AG09309 (cell line): ENCODE results near the gene SCMH1.

ENCODE experiments used
- DNase-seq: peaks from one replicate; pipeline ENCODE4 v3.0.0-alpha.2; 2010; ENCODE audit warnings: low read depth
- H3K4me3 ChIP-seq: 2 replicates; pipeline ENCODE4 v1.5.1; 2011; ENCODE audit warnings: mild to moderate bottlenecking, low read depth, low read length, moderate library complexity; ENCODE audit not compliant: control insufficient read depth
- TF ChIP-seq, protein P1 (sequence below): IDR thresholded peaks from 2 replicates; pipeline ENCODE4 v1.5.1; 2011; ENCODE audit warnings: mild to moderate bottlenecking, low read depth, low read length, inconsistent platforms; ENCODE audit not compliant: insufficient read depth, control insufficient read depth; ENCODE audit errors: missing control alignments

The SCMH1 gene

DNA sequence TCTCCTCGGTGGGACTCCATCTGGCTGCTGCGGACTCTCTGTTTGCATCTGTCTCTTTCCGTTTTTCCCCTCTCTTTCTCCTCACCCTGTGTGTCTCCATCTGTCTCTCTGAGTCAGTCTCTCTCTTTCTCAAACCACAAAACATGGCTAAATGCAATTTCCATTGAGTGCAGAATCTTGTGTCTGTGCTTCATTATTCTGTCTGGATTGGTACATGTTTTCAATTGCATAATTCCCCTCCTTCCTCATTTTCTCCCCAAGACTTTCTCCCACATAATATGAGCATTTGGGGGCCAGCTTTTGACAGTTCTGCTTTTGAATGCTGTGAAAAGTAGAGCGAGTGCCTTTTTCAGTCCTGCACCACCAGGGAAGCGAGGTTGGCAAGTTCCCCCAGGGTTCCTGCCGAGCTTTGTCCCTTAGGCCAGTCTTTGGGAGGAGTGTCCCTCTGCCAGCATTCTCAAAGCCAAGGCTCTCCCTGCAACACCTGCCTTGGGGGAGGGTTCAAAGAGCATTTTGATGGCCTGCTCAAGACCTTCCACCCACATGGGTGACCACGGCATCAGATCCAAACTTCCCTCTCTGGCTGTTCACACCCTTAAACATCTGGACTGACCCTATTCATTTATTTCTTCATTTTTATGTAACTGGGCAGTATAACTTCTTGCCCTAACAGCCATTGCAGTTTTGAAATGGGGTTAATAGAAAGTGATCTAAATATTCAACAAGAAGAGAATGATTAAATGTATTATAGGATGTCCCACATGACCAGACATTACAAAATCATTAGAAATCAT is 32.8 kb upstream of the SCMH1 start:
- no peak overlapping the region for H3K4me3 ChIP-seq
- DNase-seq: peak; percentile 8
- TF ChIP-seq, protein P1, sequence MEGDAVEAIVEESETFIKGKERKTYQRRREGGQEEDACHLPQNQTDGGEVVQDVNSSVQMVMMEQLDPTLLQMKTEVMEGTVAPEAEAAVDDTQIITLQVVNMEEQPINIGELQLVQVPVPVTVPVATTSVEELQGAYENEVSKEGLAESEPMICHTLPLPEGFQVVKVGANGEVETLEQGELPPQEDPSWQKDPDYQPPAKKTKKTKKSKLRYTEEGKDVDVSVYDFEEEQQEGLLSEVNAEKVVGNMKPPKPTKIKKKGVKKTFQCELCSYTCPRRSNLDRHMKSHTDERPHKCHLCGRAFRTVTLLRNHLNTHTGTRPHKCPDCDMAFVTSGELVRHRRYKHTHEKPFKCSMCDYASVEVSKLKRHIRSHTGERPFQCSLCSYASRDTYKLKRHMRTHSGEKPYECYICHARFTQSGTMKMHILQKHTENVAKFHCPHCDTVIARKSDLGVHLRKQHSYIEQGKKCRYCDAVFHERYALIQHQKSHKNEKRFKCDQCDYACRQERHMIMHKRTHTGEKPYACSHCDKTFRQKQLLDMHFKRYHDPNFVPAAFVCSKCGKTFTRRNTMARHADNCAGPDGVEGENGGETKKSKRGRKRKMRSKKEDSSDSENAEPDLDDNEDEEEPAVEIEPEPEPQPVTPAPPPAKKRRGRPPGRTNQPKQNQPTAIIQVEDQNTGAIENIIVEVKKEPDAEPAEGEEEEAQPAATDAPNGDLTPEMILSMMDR: no peak

DNA sequence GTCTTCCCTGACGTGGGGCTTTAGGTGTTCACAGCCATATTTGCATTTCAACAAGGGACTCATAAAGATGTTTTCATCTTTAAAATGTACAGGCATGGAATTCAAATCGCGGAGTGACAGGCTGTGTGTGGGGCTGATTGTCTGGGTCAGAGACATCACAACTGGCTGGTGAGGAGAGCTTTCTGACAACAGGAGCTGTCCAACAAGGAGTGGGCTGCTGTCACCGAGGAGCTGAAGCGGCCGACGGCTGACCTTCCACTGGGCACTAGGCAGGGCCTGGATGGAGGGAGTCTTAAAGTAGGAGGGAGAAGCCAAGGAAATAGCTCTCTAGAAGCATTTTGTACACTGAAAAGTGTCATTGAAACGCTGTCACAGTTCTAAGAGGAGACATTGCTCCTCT is 30.5 kb upstream of the SCMH1 start:
- H3K4me3 ChIP-seq: no peak overlapping the region
- no peak for DNase-seq
- TF ChIP-seq, protein P1: no peak

DNA sequence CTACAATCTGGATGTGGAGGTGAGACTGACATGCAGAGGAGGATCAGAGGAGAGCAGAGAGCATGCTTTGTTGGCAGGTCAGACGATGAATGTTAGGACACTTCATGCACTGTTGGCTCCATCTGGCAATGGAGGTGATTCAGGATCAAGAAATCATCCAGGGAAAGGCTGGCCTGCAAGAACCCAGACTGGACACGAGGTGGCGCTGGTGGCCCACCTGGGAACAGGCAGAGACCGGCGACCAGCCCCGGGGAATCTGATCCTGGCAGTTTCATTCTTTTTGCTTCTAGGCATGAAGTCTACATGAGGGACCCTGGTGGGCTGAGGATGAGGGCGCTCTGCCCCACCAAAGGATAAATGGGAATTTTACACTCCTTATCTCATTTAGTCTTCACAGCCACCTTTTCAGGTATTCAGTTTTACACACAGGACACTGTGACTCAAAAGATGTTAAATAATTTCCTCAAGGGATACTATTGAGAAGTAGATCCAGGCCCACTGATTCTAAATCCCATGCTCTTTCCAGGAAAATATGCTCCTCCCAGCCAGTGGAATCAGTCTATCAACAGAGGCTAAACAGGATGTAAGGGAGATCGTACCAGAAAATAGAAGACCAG is 26.2 kb upstream of the SCMH1 start:
- TF ChIP-seq, protein P1: peak; percentile 99

GRCh38 chr1:41261926-41262618 is 20.0 kb upstream of the SCMH1 start:
- no peak for DNase-seq
- TF ChIP-seq, protein P1: no peak
- no peak overlapping the region for H3K4me3 ChIP-seq

More for the DNA sequence above, 26.2 kb upstream of the SCMH1 start:
- DNase-seq: no peak
- H3K4me3 ChIP-seq: no peak overlapping the region

DNA sequence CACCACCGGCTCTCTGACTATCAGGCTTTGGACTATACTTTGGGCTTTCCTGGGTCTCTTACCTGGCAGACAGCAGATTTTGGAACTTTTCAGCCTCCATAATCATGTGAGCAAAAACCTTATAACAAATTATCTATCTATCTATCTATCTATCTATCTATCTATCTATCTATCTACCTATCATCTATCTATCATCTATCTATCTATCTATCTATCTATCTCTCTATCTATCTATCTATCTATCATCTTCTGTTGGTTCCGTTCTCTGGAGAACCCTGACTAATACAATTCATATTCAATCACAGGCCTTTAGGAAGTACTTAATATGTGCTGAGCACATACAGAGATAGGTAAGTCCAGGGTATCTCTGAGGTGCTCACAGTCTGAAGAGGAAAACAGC is 18.7 kb upstream of the SCMH1 start:
- no peak for DNase-seq
- TF ChIP-seq, protein P1: no peak
- H3K4me3 ChIP-seq: no peak overlapping the region

DNA sequence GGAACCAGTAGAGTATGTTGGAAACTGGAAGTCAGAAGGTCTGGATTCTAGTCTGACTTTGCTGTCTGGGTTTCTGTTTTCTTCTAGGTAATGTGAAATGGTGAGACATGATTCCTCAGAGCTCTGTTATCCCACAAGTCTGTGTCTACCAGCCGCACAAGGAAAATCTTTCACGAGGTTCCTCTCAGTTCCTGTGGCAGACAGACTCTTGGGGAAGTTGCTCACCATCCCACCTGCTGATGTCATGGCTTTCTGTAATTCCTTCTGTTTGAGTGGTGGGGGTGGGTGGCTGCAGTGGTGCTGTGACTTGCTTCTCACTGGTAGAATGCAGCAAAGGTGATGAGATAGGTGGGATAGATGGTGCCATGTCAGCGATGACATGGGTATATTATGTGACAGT is 17.1 kb upstream of the SCMH1 start:
- no peak for DNase-seq
- H3K4me3 ChIP-seq: no peak overlapping the region
- TF ChIP-seq, protein P1: no peak
